GM18907 (cell line): Measurements from ENCODE around the gene ARHGAP8.
"Not testable (repeated sequence)": the region's sequence is repeated elsewhere in the genome, so short reads cannot be mapped to it uniquely, and the experiment has no call there.

Experiments used
- ATAC-seq: cut with Tn5 transposase; IDR thresholded peaks from one replicate; pipeline ENCODE4 v1.9.1; 2021; ENCODE audit warnings: mild to moderate bottlenecking, moderate library complexity; ENCODE audit not compliant: unreplicated experiment

ARHGAP8 gene

DNA sequence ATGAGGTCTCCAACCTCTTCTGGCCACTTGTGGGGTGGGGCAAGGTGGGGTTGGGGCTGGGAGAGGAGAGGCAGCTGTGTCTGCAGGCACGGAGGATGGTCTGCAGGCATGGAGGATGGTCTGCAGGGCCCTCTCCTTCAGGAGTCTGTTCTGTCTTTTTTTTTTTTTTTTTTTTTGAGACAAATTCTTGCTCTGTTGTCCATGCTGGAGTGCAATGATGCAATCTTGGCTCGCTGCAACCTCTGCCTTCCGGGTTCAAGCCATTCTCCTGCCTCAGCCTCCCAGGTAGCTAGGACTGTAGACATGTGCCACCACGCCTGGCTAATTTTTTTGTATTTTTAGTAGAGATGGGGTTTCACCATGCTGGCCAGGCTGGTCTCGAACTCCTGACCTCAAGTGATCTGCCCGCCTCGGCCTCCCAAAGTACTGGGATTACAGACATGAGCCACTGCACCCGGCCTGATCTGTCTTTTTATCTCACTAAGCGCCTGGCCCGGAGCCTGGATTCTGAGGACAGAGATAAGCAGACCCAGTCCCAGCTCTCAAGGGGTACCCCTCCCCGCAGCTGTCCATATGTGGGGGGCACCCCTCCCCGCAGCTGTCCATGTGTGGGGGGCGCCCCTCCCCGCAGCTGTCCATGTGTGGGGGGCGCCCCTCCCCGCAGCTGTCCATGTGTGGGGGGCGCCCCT, 47.7 kb downstream of the ARHGAP8 start:
- ATAC-seq, result not testable (repeated sequence)

DNA sequence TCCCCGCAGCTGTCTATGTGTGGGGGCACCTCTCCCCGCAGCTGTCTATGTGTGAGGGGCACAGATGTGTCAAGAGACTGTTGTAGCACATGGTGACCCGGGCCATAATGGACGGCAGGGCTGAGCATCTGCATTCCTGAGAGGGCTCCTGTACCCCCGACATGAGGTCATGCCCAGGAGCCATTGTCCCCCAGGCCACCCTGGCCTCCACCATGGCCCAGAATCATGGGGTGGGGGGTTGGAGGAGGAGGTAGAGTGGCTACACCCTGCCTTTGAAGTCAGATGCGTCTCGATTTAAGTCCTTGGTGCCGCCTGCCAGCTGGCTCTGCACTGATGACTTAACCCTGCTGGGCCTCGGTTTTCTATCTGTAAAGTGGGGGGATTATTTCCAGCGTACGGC, 49.1 kb downstream of the ARHGAP8 start:
- ATAC-seq, result no peak

DNA sequence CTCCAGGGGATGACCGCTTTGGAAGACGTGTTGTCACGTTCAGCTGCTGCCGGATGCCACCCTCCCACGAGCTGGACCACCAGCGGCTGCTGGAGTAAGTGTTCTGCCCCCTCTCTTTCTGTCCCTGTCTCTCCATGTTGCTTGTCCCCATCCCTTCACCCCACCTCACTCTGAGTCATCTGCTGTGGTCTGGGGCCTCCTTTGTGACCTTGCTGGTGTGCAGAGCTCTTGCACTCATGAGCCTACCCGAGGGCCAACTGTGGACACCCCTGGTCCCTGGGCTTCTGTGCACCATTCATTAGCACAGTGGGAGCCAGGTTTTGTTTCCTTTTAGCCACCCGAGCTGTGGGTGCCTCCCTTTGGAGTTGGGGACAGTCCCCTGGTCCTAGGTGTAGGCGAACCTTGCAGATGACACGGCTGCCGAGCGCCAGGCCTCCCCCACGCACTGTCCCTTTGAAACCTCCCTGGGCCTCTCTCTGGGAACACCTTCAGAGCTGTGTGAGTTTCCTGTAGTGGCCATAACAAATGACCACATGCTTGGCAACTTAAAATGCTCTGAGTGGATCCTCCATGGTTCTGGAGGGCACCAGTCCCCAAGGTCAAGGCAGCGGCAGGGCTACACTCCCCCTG, 49.8 kb downstream of the ARHGAP8 start:
- no peak for ATAC-seq

DNA sequence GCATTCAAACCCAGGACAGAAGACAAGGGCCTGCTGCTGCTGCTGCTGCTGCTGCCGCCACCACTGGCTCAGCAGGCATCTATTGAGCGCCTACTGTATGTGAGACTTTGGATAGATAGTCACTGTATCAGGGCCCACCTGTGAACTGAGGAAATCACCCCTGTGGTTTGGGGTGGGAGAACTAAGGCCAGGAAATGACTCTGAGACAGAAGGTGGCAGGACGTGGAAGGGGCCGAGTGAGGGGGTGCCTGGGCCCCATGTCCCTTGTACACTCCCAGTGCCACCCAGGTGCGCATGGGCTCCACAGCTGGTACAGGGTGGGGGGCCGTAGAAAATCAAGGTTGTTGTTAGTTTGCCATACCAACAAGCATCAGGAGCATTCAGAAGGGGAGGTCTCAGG, 50.6 kb downstream of the ARHGAP8 start:
- no peak for ATAC-seq

DNA sequence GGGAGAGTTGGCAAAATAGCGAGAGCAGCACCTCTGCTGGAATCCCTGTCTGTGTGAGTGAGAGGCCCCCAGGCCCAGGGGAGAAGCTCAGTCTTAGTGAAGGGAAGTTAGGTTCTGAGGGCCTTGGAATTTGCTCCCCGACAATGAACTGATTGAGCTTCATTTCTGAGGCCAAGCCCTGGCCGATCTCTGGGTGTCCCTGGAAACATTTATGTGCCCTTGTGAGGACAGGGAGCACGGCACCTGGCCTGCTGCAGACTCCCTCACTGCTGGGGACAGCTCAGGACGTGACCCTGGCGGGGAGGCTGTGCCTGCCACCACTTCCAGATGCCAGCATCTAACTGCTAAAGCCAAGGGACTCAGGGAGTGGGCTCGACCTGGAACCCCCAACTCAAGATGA, 52.0 kb downstream of the ARHGAP8 start:
- ATAC-seq, result no peak

DNA sequence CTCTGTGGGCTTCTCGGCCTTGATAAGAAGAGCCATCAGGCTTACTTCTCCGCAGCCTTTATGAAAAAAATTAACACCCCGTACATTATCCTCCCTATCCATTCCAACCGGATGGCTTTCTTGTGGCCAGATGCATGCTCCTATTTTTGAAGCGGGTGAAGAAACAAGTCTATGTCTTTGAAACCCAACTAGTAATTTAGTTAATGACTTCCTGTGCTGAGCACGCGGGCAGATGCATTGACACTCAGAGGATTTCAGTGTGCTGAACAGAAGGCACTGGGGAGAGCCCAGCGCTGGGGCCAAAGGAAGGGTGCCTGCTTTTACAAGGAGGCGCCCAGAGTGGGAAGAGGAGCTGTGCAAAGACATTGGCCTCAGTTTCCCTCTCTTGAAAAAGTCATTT, 53.3 kb downstream of the ARHGAP8 start:
- ATAC-seq, result no peak

DNA sequence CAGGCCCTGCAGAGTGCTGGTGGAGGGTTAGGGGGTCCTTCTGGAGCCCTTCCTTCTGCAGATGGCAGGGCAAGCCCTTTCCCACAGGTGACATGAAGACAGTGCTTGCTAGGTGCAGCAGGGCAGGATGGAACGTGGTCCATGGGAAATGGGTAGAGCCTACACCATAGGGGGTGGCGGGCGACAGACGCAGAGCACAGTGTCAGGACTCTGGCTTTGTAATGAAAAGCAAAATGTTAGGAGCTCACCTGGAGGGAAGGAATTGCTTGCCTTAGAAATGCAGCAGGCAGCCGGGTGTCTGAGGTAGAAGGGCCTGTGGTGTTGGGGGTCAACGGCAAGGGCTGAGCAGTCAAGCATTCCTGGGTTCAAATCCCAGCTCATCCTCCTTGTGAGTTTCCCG, 54.9 kb downstream of the ARHGAP8 start:
- no peak for ATAC-seq

DNA sequence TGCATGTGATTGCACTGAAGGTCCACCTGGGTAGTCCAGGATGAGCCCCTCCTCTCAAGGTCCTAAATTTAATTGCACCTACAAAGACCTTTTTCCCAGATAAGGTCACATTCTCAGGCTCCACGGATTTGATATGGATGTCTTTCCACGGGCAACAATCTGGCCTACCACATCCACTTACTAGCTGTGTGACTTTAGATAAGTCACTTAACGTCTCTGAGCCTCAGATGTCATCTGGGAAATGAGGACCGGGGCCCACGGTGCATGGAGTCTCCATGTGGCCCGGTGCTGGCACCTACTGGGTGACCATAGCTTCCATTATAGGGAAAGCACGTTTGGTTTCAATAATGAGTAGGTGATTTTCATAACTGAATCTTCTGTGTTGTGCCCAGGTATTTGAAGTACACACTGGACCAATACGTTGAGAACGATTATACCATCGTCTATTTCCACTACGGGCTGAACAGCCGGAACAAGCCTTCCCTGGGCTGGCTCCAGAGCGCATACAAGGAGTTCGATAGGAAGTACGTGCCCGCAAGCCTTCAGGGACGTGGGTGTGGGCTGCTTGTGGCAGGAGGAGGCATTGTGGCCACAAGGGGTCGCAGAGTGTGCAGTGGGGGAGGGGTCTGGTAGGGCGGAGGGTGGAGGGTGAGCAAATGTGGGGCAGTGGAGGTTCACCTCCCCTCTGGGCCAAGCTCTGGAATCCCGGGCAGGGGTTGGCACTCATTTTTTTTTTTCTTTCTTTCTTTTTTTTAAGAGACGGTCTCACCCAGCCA, 55.7 kb downstream of the ARHGAP8 start:
- ATAC-seq, result no peak

DNA sequence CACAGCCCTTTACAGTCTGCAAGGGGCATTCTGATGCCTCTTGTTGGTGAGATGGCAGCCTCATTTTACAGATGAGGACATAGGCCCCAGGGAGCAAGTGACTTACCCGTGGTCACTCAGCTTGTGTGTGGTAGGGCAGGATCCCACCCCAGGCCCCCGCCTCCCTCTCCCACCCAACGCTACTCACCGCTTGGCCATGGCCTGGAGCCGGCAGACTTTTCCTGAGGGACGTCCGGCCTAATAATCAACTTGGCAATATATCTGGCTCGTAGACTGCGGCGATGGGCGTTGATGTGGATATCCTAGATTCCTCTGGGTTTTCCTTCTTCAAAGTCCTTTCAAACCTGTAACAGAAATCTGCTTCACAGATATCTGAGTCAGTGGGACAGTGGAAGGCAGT, 57.1 kb downstream of the ARHGAP8 start:
- no peak for ATAC-seq

DNA sequence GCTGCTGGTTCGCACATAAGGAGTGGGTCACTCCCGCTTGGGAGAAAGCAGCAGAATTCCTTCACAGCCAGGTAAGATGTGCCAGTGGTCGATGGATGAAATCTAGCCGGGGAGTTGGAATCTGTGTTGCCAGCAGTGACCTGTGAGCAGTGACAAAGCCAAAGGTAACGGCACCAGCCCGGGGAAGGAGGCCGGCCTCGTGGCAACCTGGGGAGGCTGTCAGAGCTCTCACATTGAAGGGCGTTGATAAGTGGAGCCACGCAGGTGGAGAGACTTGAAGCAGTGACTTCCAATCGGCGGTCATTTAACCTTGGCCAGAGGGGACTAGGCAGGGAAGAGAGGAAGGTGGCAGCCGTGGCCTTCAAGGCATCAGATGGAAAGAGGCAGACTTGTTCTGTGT, 58.8 kb downstream of the ARHGAP8 start:
- no peak for ATAC-seq

DNA sequence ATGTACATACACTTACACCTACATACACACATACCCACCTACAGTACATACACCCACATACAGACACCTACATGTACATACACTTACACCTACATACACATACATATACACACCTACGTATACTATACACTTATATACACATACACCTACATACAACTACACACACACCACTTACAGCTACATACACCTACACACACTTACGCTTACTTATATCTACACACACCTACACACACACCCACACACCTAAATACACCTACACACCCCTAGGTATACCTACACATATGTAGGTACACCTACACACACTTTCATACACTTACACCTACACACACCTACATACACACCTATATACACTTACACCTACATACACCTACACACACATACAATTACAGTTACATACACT, 61.0 kb downstream of the ARHGAP8 start:
- ATAC-seq, result no peak

DNA sequence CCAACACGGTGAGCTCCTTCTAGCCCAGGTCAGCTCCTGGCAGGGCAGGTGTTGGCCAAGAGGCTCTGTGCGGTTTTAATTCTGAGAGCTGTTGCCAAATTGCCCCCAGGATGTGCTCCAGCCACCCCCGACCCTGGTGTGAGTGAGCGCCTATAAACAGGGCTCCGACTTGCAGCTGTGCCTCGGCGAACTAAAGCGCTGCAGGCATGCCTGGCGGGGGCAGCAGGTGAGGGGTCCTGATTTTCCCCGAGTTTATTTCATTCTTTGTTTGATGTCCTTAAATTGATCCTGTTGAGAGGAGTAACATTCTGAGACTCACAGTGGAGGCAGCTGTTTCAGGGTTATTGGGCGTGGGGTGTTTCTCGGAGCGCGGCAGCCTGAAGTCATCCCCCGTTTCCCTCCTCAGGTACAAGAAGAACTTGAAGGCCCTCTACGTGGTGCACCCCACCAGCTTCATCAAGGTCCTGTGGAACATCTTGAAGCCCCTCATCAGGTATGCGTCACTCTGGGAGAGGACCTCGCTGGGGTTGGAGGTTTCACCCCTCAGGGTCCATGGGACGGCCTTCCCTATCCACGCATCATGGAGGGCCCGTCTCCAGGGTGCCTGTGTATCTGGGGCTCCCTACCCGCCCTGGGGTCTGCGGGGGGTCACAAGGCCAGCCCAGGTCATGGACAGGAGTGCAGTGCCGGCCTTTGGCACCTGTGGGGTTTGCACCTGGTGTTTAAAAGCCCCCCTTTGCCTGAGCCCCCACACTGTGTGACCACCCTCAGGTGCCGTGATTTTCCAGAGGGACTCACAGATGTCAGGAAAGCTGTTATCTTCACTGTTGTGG, 62.1 kb downstream of the ARHGAP8 start:
- no peak for ATAC-seq

DNA sequence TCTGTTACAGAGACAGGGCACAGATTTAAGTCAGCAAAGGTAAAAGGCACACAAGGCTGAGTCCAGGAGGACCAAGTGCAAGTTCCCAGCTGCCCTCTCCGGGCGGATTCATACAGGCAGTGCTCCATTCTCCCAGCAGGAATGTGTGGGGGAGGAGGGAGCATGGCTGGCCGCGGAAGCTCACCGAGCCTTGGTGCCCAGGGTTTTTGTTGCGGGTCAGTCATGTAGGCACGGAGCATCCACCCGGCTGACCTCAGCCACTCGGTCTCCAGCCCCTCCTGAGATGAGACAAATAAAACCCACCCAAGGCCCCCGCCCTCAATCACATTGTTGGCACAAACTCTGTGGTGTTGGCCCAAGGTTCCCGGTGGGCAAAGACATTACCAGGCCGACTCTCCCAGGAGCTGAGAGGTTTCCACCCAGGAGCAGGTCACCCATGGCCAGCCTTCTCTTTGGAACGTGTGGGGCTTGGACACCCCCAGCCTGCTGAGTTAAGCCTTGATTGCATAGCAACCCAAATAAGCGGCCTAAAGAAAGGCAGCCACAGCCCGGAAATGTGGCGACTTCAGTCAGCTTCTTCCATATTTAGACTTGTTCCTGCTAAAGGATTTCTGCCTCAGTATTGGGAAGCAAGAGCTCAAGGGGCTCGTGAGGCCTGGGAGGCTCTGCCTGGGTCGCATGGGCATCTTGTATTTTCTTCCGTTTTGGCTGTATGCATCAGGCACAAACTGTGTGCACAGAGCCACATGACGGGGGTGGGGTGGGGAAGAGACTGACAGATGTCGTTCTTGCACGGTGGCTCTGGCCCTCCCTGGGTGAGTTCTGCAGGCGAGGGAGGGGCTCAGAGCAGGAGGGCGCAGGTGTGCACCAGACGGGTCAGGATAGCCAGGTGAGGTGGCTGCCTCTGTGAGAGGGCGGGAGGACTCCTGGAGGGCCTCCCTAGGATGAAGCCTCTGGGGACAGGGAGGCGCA, 63.0 kb downstream of the ARHGAP8 start:
- no peak for ATAC-seq

DNA sequence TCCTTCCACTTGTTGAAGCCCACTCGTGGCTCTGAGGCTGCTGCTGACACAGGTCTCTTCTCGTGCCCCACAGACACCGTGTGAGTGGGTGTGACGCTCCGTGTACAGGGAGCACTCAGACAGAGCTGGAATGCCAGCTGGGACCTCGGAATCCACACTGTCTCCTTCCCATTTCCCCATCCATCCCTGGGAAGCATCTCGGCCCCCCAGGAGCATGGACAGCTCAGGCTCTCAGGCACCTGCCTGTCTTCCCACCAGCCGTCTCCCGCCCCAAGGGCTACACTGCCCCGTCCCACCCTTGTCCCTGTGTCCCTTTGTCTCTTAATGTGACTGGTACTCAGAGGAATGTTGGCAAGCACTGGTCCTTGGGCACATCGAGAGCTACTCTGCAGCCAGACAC, 63.8 kb downstream of the ARHGAP8 start:
- no peak for ATAC-seq

DNA sequence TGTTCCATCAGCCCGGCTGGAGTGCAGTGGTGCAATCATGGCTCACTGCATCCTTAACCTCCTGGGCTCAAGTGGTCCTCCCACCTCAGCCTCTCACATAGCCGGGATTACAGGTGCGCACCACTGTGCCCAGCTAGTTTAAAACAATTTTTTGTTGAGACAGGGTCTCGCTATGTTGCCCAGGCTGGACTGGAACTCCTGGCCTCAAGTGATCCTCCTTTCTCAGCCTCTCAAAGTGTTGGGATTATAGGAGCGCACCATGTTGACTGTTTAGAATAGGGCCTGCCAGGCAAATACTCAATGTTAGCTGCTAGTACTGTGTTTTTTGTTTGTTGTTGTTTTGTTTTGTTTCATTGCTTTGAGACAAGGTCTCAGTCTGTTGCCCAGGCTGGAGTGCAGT, 66.4 kb downstream of the ARHGAP8 start:
- ATAC-seq, result no peak

DNA sequence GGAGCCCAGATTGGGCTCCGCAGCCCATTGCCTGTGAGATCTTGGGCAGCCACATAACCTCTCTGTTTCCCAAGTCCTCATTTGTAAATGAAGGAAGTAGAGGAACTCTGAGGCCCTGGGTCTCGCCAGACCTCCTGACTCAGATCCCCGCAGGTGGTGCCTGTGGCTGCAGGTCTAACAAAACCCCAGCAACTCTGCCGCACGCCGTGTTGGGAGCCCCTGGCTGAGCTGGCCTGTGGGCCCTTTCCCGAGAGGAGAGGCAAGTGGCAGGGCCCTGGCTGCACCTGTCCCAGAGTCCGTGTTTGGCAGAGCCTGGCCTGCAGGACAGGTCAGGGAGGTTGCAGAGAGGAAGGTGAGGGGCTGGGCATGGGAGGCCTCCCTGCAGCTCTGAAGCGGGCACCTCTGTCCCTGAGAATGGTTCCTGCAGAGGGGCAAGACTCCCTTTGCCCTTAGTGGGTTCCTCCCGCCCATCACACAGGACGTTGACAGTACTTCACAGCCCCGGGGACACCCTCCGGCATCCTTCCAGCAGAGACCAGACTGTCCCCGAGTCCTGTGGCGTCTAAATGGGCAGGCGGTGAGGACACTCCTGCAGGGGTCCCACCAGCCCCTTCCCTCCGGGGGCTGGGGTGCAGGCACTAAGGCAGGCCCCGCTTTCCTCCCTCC, 67.7 kb downstream of the ARHGAP8 start:
- ATAC-seq, result no peak

DNA sequence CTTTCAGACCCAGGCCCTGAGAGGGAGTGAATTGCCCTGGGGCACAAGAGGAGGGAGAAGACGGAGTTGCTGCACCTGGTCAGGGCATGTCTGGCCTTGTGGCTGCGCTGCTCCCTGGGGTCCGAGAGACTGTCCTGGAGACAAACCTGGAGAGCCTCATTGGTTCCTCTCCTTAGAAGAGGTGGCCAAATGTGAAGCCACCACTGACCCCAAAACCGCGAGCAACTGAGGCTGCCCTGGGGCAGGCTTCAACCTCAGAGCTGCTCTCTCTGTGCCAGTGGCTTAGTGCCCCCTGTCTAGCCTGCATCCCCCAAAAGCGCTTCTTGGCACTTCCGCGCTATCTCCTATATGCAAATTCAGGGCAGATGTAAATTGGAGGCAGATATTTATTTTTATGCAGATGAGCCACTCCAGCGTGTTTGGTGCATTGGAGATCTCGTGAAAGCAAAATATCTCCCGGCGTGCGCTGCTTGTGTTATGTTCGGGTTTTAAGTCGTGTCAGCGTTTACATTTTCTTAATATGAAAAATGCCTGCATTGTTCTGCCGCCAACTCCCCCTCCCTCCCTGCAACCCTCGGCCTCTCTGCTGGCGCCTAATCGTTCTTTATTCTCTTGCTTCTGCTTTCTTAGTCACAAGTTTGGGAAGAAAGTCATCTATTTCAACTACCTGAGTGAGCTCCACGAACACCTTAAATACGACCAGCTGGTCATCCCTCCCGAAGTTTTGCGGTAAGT, 69.5 kb downstream of the ARHGAP8 start:
- ATAC-seq, result no peak

DNA sequence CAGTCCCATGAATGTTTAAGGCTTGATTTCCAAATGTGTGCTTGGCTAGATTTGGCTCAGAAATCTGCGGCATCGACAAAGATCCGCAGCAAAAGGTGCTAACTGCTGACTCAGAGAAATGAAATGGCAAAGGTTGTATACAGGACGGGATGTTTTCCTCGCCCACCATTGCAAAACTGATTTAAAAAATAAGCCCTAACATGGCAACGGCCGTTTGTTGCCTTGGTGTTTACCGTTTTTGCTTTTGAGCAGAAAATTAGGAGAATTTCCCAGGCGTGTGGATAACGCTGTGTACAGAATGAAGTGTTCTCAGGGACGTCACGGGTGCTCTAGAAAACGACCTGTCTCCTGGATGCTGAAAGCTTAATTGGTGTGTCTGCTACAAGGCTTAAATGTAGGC, 70.2 kb downstream of the ARHGAP8 start:
- no peak for ATAC-seq

DNA sequence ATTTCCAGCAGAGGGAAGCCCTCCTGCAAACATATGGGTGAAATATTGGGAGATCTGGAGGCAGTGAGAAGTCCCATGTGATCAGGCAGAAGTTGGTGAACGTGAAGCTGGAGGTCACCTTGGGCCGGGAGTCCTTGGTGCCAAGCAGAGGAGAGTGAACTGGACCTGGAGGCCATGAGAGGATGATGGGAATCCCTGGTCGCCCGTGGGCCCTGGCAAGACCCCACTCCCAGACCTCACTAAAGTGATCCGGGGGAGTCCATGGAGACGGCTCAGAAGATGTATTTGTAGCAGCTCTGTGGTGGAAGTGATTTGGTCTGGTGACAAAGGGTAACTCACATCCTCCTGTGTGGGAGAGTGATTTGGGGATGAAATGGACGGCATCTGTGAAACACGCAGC, 71.0 kb downstream of the ARHGAP8 start:
- no peak for ATAC-seq
